GM12891 (cell line): ENCODE results near the gene WDR49. TPM values are rescaled to one million over a fixed set of nuclear protein-coding genes. Genes with fewer than 3 reads are reported as not detected.

Experiments
- DNase-seq: peaks from one replicate; pipeline ENCODE4 v3.0.0; 2011; ENCODE audit warnings: low spot score; ENCODE audit not compliant: insufficient read length
- FAIRE-seq: peaks from 2 replicates; lab custom pipeline; 2011; peaks lifted over from hg19 to GRCh38; lab: Jason Lieb, UNC
- PAX5 ChIP-seq: IDR thresholded peaks from 2 replicates; pipeline ENCODE4 v1.6.1; 2011; ENCODE audit warnings: low read length, moderate library complexity, mild to moderate bottlenecking; ENCODE audit not compliant: insufficient read depth, severe bottlenecking
- POLR2A ChIP-seq: IDR thresholded peaks from 2 replicates; pipeline ENCODE4 v1.6.1; 2011; ENCODE audit warnings: low read depth, low read length, control low read depth
- POLR2AphosphoS5 ChIP-seq: IDR thresholded peaks from 2 replicates; pipeline ENCODE4 v1.6.1; 2011; ENCODE audit warnings: low read depth, low read length, control low read depth
- POU2F2 ChIP-seq: IDR thresholded peaks from 2 replicates; pipeline ENCODE4 v1.6.1; 2011; ENCODE audit warnings: low read depth, mild to moderate bottlenecking, control low read depth, low read length, moderate library complexity
- SPI1 ChIP-seq: IDR thresholded peaks from 2 replicates; pipeline ENCODE4 v1.6.1; 2011; ENCODE audit warnings: low read depth, low read length, control low read depth
- TAF1 ChIP-seq: IDR thresholded peaks from 2 replicates; pipeline ENCODE4 v1.6.1; 2011; ENCODE audit warnings: low read depth, low read length, control low read depth
- polyA plus RNA-seq: library from polyadenylated mRNA; unstranded; fragments of >200 nt; gene quantifications from one replicate; pipeline ENCODE4 v1.2.1, GENCODE V29; 2012; ENCODE audit warnings: low read depth, missing spikeins, inconsistent platforms; ENCODE audit not compliant: missing spikeins

WDR49 gene
- polyA plus RNA-seq = not detected

GRCh38 chr3:167653760-167654159 is at the start of gene WDR49:
WDR49 (minus strand) TSS chr3:167653942; CDS start chr3:167653425, 517 bp downstream.
- TF ChIP-seq TAF1 (no peak), SPI1 (peak; percentile 67), POLR2AphosphoS5 (no peak)
- DNase-seq (no peak), FAIRE-seq (no peak)

- TF ChIP-seq POU2F2 (no peak), SPI1 (no peak), POLR2A (no peak), POLR2AphosphoS5 (no peak), TAF1 (no peak), PAX5 (no peak)
- DNase-seq (no peak), FAIRE-seq (no peak)
Observed at GRCh38 chr3:167700926-167701325, 47.2 kb upstream of the WDR49 start.

GRCh38 chr3:167700046-167700445 is 46.3 kb upstream of the WDR49 start:
- FAIRE-seq = no peak
- TF ChIP-seq POU2F2 = no peak
- TF ChIP-seq POLR2A = no peak
- TF ChIP-seq PAX5 = no peak
- TF ChIP-seq TAF1 = no peak
- TF ChIP-seq SPI1 = no peak
- TF ChIP-seq POLR2AphosphoS5 = no peak
- no peak for DNase-seq

GRCh38 chr3:167694121-167694520 is 40.4 kb upstream of the WDR49 start:
- FAIRE-seq (no peak), DNase-seq (no peak)
- TF ChIP-seq POLR2AphosphoS5 (no peak), PAX5 (no peak), POLR2A (no peak), SPI1 (no peak), TAF1 (no peak), POU2F2 (no peak)

GRCh38 chr3:167691366-167691765 is 37.6 kb upstream of the WDR49 start:
- FAIRE-seq (peak; percentile 85), DNase-seq (peak; percentile 23)
- TF ChIP-seq SPI1 (peak; percentile 42), TAF1 (no peak), POLR2A (no peak), POLR2AphosphoS5 (no peak)

GRCh38 chr3:167684388-167684993 is 30.7 kb upstream of the WDR49 start:
- no peak for DNase-seq
- TF ChIP-seq PAX5 = no peak
- no peak for TF ChIP-seq TAF1
- no peak for TF ChIP-seq POLR2AphosphoS5
- TF ChIP-seq POU2F2 = no peak
- TF ChIP-seq SPI1 = no peak
- TF ChIP-seq POLR2A = no peak
- no peak for FAIRE-seq

GRCh38 chr3:167679526-167679925 is 25.8 kb upstream of the WDR49 start:
- DNase-seq (no peak), FAIRE-seq (no peak)

GRCh38 chr3:167675848-167676247 is 22.1 kb upstream of the WDR49 start:
- DNase-seq (no peak), FAIRE-seq (no peak)
- no peak for TF ChIP-seq PAX5
- TF ChIP-seq POLR2AphosphoS5 = no peak
- TF ChIP-seq POU2F2 = no peak
- TF ChIP-seq POLR2A = no peak
- no peak for TF ChIP-seq TAF1
- TF ChIP-seq SPI1 = no peak

More at GRCh38 chr3:167679526-167679925, 25.8 kb upstream of the WDR49 start:
- TF ChIP-seq PAX5 = no peak
- TF ChIP-seq POU2F2 = no peak
- TF ChIP-seq TAF1 = no peak
- TF ChIP-seq POLR2AphosphoS5 = no peak
- TF ChIP-seq POLR2A = no peak
- TF ChIP-seq SPI1 = no peak

GRCh38 chr3:167673221-167673620 is 19.5 kb upstream of the WDR49 start:
- no peak for TF ChIP-seq POU2F2
- no peak for TF ChIP-seq POLR2A
- no peak for TF ChIP-seq SPI1
- TF ChIP-seq TAF1 = no peak
- FAIRE-seq = no peak
- DNase-seq = no peak

- DNase-seq = no peak
- no peak for TF ChIP-seq SPI1
- no peak for TF ChIP-seq TAF1
- TF ChIP-seq POLR2A = no peak
- no peak for TF ChIP-seq PAX5
- TF ChIP-seq POU2F2 = no peak
- TF ChIP-seq POLR2AphosphoS5 = no peak
- no peak for FAIRE-seq
Observed at GRCh38 chr3:167671878-167672427, 18.2 kb upstream of the WDR49 start.

GRCh38 chr3:167669699-167670098 is 16.0 kb upstream of the WDR49 start:
- no peak for DNase-seq
- FAIRE-seq = no peak
- TF ChIP-seq POU2F2 (no peak), PAX5 (no peak), POLR2A (no peak), POLR2AphosphoS5 (no peak), SPI1 (no peak), TAF1 (no peak)
